Panc1 (cell line): ENCODE data around the gene EFNA5. TPM values are rescaled to one million over a fixed set of nuclear protein-coding genes. Genes with fewer than 3 reads are reported as not detected.

ENCODE experiments used
- ATAC-seq: fragments of 200-7000 bp; cut with Tn5 transposase; 2 replicates; pipeline ENCODE4 v1.9.1; 2020; ENCODE audit warnings: mild to moderate bottlenecking, moderate library complexity
- BruUV-seq: library from RNA; stranded (reverse); fragments of 400-500 nt; replicated peaks from 2 replicates; lab custom pipeline; 2021; lab: Mats Ljungman, UMichigan
- CTCF ChIA-PET: fragments of 300-600 bp; sonication (Branson Sonifier 250); formaldehyde crosslinking; loops from one replicate; lab custom pipeline; 2022; ENCODE audit warnings: antibody characterized with exemption; lab: Charles Lee
- POLR2A ChIA-PET: fragments of 300-600 bp; sonication (Branson Sonifier 250); formaldehyde crosslinking; loops from one replicate; lab custom pipeline; 2022; ENCODE audit warnings: antibody characterized with exemption; lab: Charles Lee
- DNase-seq: peaks from one replicate; pipeline ENCODE4 v3.0.0-alpha.2; 2010; ENCODE audit warnings: low read depth, low spot score
- H3K27ac ChIP-seq: 2 replicates; pipeline ENCODE4 v1.5.1; 2011; ENCODE audit warnings: mild to moderate bottlenecking, low read length, inconsistent platforms
- H3K27me3 ChIP-seq: fragments of 200-500 bp; sonication (Bioruptor generic); 2 replicates; pipeline ENCODE4 v1.6.0; 2014; ENCODE audit warnings: low read length, inconsistent platforms; ENCODE audit not compliant: control insufficient read depth, insufficient read depth
- H3K36me3 ChIP-seq: fragments of 200-500 bp; sonication (Bioruptor generic); 2 replicates; pipeline ENCODE4 v1.5.1; 2014; ENCODE audit warnings: inconsistent platforms, mild to moderate bottlenecking, low read length, moderate library complexity; ENCODE audit not compliant: control insufficient read depth, insufficient read depth
- H3K4me1 ChIP-seq: 2 replicates; pipeline ENCODE4 v1.5.1; 2011; ENCODE audit warnings: inconsistent platforms, mild to moderate bottlenecking, low read length, moderate library complexity; ENCODE audit not compliant: control insufficient read depth, insufficient read depth
- H3K4me3 ChIP-seq, 2 experiments: 2 replicates each; pipeline ENCODE4 v1.5.1; 2011 to 2012; ENCODE audit warnings: low read depth in 2 of 2, low read length in 2 of 2, mild to moderate bottlenecking in 2 of 2, inconsistent platforms in 1 of 2, moderate library complexity in 1 of 2
- H3K9me3 ChIP-seq: fragments of 200-500 bp; sonication (Bioruptor generic); 2 replicates; pipeline ENCODE4 v1.5.1; 2014; ENCODE audit warnings: low read depth, mild to moderate bottlenecking, inconsistent platforms, low read length, moderate library complexity; ENCODE audit not compliant: control insufficient read depth, insufficient read depth
- CTCF ChIP-seq: fragments of 450-650 bp; IDR thresholded peaks from 2 replicates; pipeline ENCODE4 v1.5.1; 2017; ENCODE audit warnings: mild to moderate bottlenecking
- POLR2AphosphoS5 ChIP-seq: IDR thresholded peaks from 2 replicates; pipeline ENCODE4 v1.6.1; 2012; ENCODE audit warnings: mild to moderate bottlenecking, low read depth, low read length, moderate library complexity
- REST ChIP-seq, 2 experiments: IDR thresholded peaks; 2 replicates each; pipeline ENCODE4 v1.6.1; 2011 to 2012; ENCODE audit warnings: low read depth in 2 of 2, control low read depth in 1 of 2, low read length in 1 of 2, mild to moderate bottlenecking in 1 of 2, moderate library complexity in 1 of 2; ENCODE audit not compliant: insufficient read depth in 1 of 2
- SIN3A ChIP-seq: IDR thresholded peaks from 2 replicates; pipeline ENCODE4 v1.6.1; 2012; ENCODE audit warnings: low read depth, mild to moderate bottlenecking, low read length, moderate library complexity, borderline replicate concordance; ENCODE audit not compliant: insufficient read depth
- TCF7L2 ChIP-seq: IDR thresholded peaks from 2 replicates; pipeline ENCODE4 v1.6.1; 2011; ENCODE audit warnings: mild to moderate bottlenecking, low read depth, low read length, inconsistent platforms
- in situ Hi-C: cut with HindIII; loops from 2 replicates; pipeline ENCODE4 v1.10.0; 2016; ENCODE audit warnings: low sequenced_read_pairs, low pct_unique_long_range_greater_than_20kb
- intact Hi-C: fragments of 100-400 bp; cut with micrococcal nuclease; formaldehyde crosslinking; loops from one replicate; pipeline ENCODE4 v1.10.0; 2022; ENCODE audit not compliant: unreplicated experiment
- total RNA-seq: library from RNA; stranded (reverse); gene quantifications from one replicate; pipeline ENCODE4 v1.2.1, GENCODE V29; 2021; ENCODE audit not compliant: unreplicated experiment

EFNA5 gene
- total RNA-seq, 1 experiment from 2014 or later = 30.5 TPM

GRCh38 chr5:107380654-107381053, 290.1 kb downstream of the EFNA5 start:
- in situ Hi-C loops = no loop called here
- ATAC-seq (0 out of 2 replicates have a peak, but pooled peaks have one; percentile 30), DNase-seq (no peak)
- BruUV-seq = no TSS peak
- ChIA-PET CTCF (no interaction called here), POLR2A (no interaction called here)
- H3K4me3 ChIP-seq = no peak overlapping the region
- intact Hi-C loops = no loop called here
- H3K27ac ChIP-seq = no peak overlapping the region
- no peaks in the 10 kb centered on the region for H3K36me3 ChIP-seq
- H3K27me3 ChIP-seq = no peaks in the 10 kb centered on the region
- no peak for TF ChIP-seq TCF7L2
- no peak for TF ChIP-seq POLR2AphosphoS5
- no peak for TF ChIP-seq CTCF
- TF ChIP-seq SIN3A = no peak
- TF ChIP-seq REST (IDR thresholded peaks at IDR 0.05; ENCODE audit: insufficient read depth in 1 of 2, low read depth in 2 of 2, low read length in 1 of 2) = no peak
- H3K9me3 ChIP-seq = no peaks in the 10 kb centered on the region
- H3K4me1 ChIP-seq = peaks cover 11% of the 10 kb centered on the region

GRCh38 chr5:107378218-107378899, 292.4 kb downstream of the EFNA5 start:
- Histone ChIP-seq H3K4me1 (peaks cover 11% of the 10 kb centered on the region), H3K9me3 (no peaks in the 10 kb centered on the region), H3K36me3 (no peaks in the 10 kb centered on the region), H3K4me3 (no peak overlapping the region), H3K27me3 (no peaks in the 10 kb centered on the region), H3K27ac (no peak overlapping the region)
- ChIA-PET CTCF (no interaction called here), POLR2A (interaction anchor here (1.1 kb wide), 1 partner anchor 12 kb away, joined by 13 read pairs; no protein-coding TSS in a partner anchor)
- intact Hi-C loops (no loop called here), in situ Hi-C loops (no loop called here)
- no peak for TF ChIP-seq TCF7L2
- no peak for TF ChIP-seq REST (IDR thresholded peaks at IDR 0.05; ENCODE audit: insufficient read depth in 1 of 2, low read depth in 2 of 2, low read length in 1 of 2)
- no peak for TF ChIP-seq SIN3A
- no peak for TF ChIP-seq CTCF
- TF ChIP-seq POLR2AphosphoS5 = no peak
- no peak for ATAC-seq
- no peak for DNase-seq
- no TSS peak for BruUV-seq
